NT2/D1 (cell line): ENCODE data around the gene ERC2.

Experiments
- SUZ12 ChIP-seq: IDR thresholded peaks from 2 replicates; pipeline ENCODE4 v1.6.1; 2011; ENCODE audit not compliant: insufficient read length, insufficient read depth; ENCODE audit errors: extremely low read depth
- YY1 ChIP-seq: IDR thresholded peaks from 2 replicates; pipeline ENCODE4 v1.6.1; 2011; ENCODE audit not compliant: insufficient read length, insufficient read depth
- ZNF274 ChIP-seq: IDR thresholded peaks from 2 replicates; pipeline ENCODE4 v1.6.1; 2011; ENCODE audit warnings: mild to moderate bottlenecking, low read depth, low read length

DNA sequence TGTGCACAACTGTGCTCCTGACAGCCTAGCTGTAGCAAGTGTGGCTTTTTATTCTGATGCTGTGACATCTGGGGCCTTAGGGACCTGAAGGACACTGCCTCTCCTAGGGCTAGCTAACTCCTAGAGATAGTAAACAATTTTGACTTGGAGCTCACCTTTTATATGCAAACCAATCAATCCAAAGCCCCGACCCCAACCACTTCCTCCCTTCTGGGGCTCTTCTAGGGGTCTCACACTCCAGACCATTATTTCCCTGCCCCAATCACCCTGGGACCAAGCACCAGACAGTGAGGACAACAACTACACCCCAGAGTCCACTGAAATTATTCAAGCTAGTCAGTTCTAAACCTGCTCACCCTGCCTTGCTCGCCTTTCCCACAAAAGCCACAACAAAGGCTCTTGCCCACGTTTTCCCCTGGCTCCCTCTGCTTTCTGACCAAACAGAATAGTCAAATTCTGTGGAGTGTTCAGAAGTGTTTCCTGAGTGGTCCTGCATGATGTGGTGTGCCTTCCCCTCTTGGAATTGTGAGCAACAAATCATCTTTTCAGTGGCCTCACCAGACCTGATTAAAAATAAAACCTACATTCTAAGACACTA is 897.0 kb downstream of the ERC2 start:
- TF ChIP-seq ZNF274 (no peak), SUZ12 (no peak), YY1 (no peak)
